Measurements from ENCODE around the gene TNKS2.
"Not testable (repeated sequence)": the region's sequence is repeated elsewhere in the genome, so short reads cannot be mapped to it uniquely, and the experiment has no call there.

The TNKS2 gene

GRCh38 chr10:91797874-91798648 is at the start of gene TNKS2:
Gene TNKS2, plus strand, starts transcription at chr10:91798426. Its CDS starts 265 bp downstream, at chr10:91798691.
- DNase-seq = peak; percentile 97

DNA sequence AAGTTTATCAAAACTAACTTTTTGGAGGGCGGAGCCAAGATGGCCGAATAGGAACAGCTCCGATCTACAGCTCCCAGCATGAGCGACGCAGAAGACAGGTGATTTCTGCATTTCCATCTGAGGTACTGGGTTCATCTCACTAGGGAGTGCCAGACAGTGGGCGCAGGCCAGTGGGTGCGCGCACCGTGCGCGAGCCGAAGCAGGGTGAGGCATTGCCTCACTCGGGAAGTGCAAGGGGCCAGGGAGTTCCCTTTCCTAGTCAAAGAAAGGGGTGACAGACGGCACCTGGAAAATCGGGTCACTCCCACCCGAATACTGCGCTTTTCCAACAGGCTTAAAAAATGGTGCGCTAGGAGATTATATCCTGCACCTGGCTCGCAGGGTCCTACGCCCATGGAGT is 48.6 kb upstream of the TNKS2 start:
- DNase-seq = not testable (repeated sequence)

- no peak for DNase-seq
Observed at GRCh38 chr10:91756286-91756685, 41.9 kb upstream of the TNKS2 start.

DNA sequence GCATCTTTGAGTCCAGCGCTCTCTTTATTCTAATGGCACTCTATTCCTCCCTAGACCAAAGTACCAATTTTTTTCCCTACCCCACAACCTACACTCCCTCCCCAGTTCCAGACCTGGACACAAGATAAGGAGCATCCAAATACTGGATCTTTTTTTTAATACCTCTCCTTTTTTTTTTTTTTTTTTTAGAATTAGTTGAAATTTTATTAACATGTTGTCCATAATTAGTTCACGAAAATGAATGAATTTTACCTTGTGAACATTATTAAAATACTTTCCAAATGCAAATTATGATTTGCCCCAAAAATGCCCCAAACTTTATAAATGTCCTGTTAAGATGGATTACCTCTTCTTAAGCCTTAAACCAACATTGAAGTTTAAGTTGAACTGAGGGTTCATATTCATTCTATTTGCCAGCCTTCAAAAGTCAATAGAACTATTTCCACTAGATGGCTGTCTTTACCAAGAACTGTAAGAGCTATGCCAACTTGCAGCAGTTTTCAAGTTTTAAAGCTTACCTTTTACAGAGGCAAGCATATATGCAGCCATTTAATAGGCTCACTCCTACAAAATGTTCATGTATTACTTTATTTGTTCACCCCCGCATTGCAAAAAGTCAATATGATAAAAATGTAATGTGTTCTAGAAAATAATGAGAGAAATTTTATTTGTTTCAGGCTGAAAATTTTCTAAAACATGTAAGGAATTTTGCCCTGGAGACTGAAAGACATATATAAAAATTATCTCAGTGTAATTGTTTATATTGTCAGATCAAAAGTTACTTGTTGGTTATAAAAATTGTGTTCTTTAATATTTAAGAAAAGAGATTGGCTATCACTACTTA is 39.7 kb upstream of the TNKS2 start:
- DNase-seq = peak; percentile 66

- DNase-seq = no peak
Observed at GRCh38 chr10:91759581-91759986, 38.6 kb upstream of the TNKS2 start.

GRCh38 chr10:91761721-91762120 is 36.5 kb upstream of the TNKS2 start:
- DNase-seq = peak; percentile 21

DNA sequence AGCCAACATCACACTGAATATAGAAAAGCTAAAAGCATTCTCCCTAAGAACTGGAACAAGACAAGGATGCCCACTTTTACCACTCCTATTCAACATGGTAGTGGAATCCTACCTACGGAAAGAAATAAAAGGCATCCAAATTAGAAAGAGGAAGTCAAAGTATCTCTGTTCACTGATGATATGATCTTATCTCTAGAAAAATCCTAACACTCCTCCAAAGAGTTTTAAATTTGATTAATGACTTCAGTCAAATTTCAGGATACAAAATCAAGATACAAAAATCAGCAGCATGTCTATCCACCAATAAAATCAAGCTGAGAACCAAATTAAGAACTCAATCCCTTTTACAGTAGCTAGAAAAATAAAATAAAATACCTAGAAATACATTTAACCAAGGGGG is 35.3 kb upstream of the TNKS2 start:
- DNase-seq = no peak

- DNase-seq = no peak
Observed at GRCh38 chr10:91766676-91767075, 31.6 kb upstream of the TNKS2 start.

GRCh38 chr10:91768123-91768522 is 30.1 kb upstream of the TNKS2 start:
- peak; percentile 21 for DNase-seq

- no peak for DNase-seq
Observed at GRCh38 chr10:91771907-91772306, 26.3 kb upstream of the TNKS2 start.

DNA sequence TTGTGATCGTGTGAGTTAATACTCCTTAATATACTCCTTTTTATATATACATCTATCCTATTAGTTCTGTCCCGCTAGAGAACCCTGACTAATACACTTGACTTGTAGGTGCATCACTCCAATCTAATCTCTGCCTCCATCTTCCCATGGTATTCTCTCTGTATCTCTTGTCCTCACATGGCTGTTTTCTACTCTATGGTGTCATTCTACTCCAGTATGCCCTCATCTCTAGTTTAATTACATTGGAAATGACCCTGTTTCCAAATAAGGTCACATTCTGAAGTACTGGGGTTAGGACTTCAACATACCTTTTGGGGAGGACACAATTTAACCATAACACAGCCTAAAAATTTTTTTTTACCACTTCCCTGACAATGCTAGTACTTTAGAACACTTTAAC is 25.8 kb upstream of the TNKS2 start:
- no peak for DNase-seq

- no peak for DNase-seq
Observed at GRCh38 chr10:91772869-91773268, 25.4 kb upstream of the TNKS2 start.

DNA sequence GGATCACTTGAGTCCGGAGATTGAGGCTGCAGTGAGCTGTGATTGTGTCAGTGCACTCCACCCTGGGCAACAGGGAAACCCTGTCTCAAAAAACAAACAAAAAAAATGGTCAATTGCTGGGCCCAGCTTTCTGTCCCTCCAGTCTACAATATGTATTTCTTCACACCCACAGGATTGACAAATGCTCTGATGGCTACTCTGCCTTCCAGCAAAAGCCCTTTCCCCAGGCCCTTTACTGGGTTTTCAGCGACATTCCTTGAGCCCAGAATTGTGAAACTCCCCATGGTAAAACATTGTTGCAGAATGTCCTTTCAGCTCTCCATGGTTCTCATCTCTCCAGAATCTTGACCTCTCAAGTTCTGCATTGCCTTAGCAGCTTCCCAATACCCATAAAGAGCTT is 23.7 kb upstream of the TNKS2 start:
- no peak for DNase-seq

DNA sequence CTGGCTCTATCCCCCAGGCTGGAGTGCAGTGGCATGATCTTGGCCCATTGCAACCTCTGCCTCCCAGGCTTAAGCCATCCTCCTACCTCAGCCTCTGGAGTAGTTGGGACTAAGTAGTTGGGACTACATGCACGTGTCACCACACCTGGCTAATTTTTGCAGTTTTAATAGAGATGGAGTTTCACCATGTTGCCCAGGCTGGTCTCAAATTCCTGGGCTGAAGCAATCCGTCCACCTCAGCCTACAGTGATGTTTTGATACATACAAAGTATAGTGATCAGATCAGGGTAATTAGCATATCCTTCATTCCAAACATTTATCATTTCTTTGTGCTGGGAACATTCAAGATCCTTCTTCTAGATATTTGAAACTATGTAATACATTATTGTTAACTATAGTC is 22.5 kb upstream of the TNKS2 start:
- no peak for DNase-seq

DNA sequence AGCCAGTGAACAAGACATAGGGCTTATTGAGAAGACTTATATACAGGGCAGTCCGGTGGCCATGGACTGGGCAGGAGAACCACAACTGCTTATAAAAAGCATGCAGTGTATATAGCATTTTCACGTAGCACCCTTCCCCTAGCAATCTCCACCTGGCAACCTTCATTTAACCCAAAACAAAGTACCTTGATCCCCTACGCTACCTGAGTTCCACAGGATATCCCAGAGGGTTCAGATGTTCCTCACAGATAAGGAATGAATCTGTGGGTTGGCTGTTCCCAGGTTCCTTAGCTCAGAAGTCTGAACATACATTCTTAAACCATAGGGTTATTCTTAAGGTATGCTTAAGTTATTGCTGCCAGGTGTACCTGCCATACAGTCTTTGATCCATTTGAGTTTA is 22.0 kb upstream of the TNKS2 start:
- no peak for DNase-seq

GRCh38 chr10:91778485-91778884 is 19.7 kb upstream of the TNKS2 start:
- no peak for DNase-seq

DNA sequence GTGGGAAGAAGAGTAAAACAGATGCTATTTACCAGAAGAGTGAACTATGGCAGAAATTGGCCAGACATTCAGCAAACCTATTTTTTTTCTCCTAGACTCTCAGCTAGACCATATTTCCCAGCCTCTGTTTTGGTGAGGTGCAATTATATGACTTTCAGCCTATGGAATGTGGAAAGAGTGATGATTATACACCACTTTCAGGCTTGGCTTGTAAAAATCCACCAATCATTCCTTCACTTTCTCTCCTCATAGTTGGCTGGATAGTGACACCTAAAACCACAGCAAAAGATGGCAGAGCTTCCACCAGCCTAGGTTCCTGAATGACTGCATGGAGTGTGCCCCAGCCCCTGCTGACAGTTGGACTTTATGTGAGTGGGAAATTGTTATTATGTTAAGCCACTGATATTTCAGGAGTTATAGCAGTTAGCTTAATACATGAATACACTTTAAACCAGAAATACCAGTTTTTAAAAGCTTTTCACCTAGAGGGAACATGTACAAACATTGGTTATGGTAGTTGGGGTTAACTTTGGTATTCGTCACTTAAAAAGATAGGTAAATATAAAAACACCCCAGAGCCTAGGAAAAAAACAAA is 19.1 kb upstream of the TNKS2 start:
- DNase-seq = no peak

GRCh38 chr10:91782539-91782938 is 15.7 kb upstream of the TNKS2 start:
- no peak for DNase-seq

- no peak for DNase-seq
Observed at GRCh38 chr10:91785830-91786229, 12.4 kb upstream of the TNKS2 start.

DNA sequence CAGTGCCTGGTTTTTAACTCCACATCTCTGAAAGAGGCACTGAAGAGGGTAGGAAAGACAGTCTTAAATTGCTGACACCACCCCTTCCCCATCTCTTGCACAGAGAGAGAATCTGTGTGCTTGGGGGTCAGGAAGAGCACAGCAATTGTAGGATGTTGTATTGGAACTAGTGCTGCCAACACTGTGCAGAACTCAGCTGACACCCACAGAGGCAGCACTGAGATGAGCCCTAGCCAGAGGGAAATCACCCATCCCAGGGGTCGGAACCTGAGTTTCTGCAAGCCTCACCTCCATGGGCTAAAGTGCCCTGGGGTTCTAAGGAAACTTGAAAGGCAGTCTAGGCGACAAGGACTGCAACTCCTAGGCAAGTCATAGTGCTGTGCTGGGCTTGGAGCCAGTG is 11.0 kb upstream of the TNKS2 start:
- DNase-seq = no peak

DNA sequence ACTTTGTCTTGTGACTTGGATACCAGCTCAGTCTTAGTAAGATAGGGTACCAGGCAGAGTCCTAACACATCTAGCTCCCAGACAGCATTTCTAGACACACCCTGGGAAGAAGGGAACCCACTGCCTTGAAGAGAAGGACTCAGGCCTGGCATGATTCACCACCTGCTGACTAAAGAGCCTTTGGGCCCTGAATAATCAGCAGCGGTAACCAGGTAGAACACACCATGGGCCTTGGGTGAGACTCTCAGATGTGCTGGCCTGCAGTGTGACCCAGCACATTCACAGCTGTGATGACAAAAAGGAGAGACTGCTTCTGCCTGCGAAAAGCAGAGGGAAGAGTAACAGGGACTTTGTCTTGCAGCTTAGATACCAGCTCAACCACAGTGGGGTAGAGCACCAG is 10.4 kb upstream of the TNKS2 start:
- no peak for DNase-seq

DNA sequence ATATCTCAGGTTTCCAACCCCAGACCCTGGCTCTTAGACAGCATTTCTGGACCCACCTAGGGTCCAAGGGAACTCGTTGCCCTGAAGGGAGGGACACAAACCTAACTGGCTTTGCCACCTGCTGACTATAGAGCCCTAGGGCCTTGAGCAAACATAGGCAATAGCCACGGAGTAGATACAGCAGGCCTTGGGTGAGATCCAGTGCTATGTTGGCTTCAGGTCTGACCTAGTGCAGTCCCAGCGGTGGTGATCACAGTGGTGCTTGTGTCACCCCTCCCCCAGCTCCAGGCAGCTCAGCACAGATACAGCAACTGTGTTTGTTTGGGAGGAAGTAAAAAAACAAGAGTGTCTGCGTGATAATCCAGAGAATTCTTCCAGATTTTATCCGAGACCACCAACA is 9.7 kb upstream of the TNKS2 start:
- DNase-seq = no peak

DNA sequence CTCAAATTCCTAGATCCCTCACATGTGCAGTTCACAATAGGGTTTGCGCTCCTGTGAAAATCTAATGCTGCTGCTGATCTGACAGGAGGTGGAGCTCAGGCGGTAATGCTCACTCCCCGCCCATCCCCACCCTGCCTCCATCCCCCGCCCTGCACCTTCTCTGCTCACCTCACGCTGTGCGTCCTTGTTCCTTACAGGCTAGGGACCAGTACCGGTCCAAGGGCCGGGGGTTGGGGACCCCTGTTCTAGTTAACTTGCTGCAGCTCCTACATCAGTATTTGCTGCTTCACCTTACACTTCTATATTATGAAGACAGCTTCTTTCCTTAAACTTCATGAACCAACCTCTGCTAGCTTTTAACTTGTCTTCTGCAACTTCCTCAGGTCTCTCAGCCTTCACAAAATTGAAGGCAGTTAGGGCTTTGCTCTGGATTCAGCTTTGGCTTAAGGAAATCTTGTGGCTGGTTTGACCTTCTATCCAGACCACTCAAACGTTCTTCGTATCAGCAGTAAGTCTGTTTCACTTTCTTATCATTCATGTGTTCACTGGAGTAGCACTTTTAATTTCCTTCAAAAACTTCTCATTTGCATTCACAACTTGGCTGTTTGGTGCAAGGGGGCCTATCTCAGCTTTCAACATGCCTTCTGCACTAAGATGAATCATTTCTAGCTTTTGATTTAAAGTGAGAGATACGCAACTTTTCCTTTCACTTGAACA is 1.7 kb upstream of the TNKS2 start:
- DNase-seq = peak; percentile 49

All from suppressor macrophage treated with lipopolysaccharide for 4 hours (primary cell).